Panc1 (cell line): ENCODE data around the gene TBC1D16. TPM values are rescaled to one million over a fixed set of nuclear protein-coding genes. Genes with fewer than 3 reads are reported as not detected.

ENCODE experiments used
- ATAC-seq: fragments of 200-7000 bp; cut with Tn5 transposase; 2 replicates; pipeline ENCODE4 v1.9.1; 2020; ENCODE audit warnings: mild to moderate bottlenecking, moderate library complexity
- BruUV-seq: library from RNA; stranded (reverse); fragments of 400-500 nt; replicated peaks from 2 replicates; lab custom pipeline; 2021; lab: Mats Ljungman, UMichigan
- CTCF ChIA-PET: fragments of 300-600 bp; sonication (Branson Sonifier 250); formaldehyde crosslinking; loops from one replicate; lab custom pipeline; 2022; ENCODE audit warnings: antibody characterized with exemption; lab: Charles Lee
- POLR2A ChIA-PET: fragments of 300-600 bp; sonication (Branson Sonifier 250); formaldehyde crosslinking; loops from one replicate; lab custom pipeline; 2022; ENCODE audit warnings: antibody characterized with exemption; lab: Charles Lee
- DNase-seq: peaks from one replicate; pipeline ENCODE4 v3.0.0-alpha.2; 2010; ENCODE audit warnings: low read depth, low spot score
- H3K27ac ChIP-seq: 2 replicates; pipeline ENCODE4 v1.5.1; 2011; ENCODE audit warnings: mild to moderate bottlenecking, low read length, inconsistent platforms
- H3K27me3 ChIP-seq: fragments of 200-500 bp; sonication (Bioruptor generic); 2 replicates; pipeline ENCODE4 v1.6.0; 2014; ENCODE audit warnings: low read length, inconsistent platforms; ENCODE audit not compliant: control insufficient read depth, insufficient read depth
- H3K36me3 ChIP-seq: fragments of 200-500 bp; sonication (Bioruptor generic); 2 replicates; pipeline ENCODE4 v1.5.1; 2014; ENCODE audit warnings: inconsistent platforms, mild to moderate bottlenecking, low read length, moderate library complexity; ENCODE audit not compliant: control insufficient read depth, insufficient read depth
- H3K4me1 ChIP-seq: 2 replicates; pipeline ENCODE4 v1.5.1; 2011; ENCODE audit warnings: inconsistent platforms, mild to moderate bottlenecking, low read length, moderate library complexity; ENCODE audit not compliant: control insufficient read depth, insufficient read depth
- H3K4me3 ChIP-seq, 2 experiments: 2 replicates each; pipeline ENCODE4 v1.5.1; 2011 to 2012; ENCODE audit warnings: low read depth in 2 of 2, low read length in 2 of 2, mild to moderate bottlenecking in 2 of 2, inconsistent platforms in 1 of 2, moderate library complexity in 1 of 2
- H3K9me3 ChIP-seq: fragments of 200-500 bp; sonication (Bioruptor generic); 2 replicates; pipeline ENCODE4 v1.5.1; 2014; ENCODE audit warnings: low read depth, mild to moderate bottlenecking, inconsistent platforms, low read length, moderate library complexity; ENCODE audit not compliant: control insufficient read depth, insufficient read depth
- POLR2AphosphoS5 ChIP-seq: IDR thresholded peaks from 2 replicates; pipeline ENCODE4 v1.6.1; 2012; ENCODE audit warnings: mild to moderate bottlenecking, low read depth, low read length, moderate library complexity
- SIN3A ChIP-seq: IDR thresholded peaks from 2 replicates; pipeline ENCODE4 v1.6.1; 2012; ENCODE audit warnings: low read depth, mild to moderate bottlenecking, low read length, moderate library complexity, borderline replicate concordance; ENCODE audit not compliant: insufficient read depth
- TCF7L2 ChIP-seq: IDR thresholded peaks from 2 replicates; pipeline ENCODE4 v1.6.1; 2011; ENCODE audit warnings: mild to moderate bottlenecking, low read depth, low read length, inconsistent platforms
- in situ Hi-C: cut with HindIII; loops from 2 replicates; pipeline ENCODE4 v1.10.0; 2016; ENCODE audit warnings: low sequenced_read_pairs, low pct_unique_long_range_greater_than_20kb
- intact Hi-C: fragments of 100-400 bp; cut with micrococcal nuclease; formaldehyde crosslinking; loops from one replicate; pipeline ENCODE4 v1.10.0; 2022; ENCODE audit not compliant: unreplicated experiment
- total RNA-seq: library from RNA; stranded (reverse); gene quantifications from one replicate; pipeline ENCODE4 v1.2.1, GENCODE V29; 2021; ENCODE audit not compliant: unreplicated experiment
- TF ChIP-seq, protein P1 (sequence below): fragments of 450-650 bp; IDR thresholded peaks from 2 replicates; pipeline ENCODE4 v1.5.1; 2017; ENCODE audit warnings: mild to moderate bottlenecking
- TF ChIP-seq, protein P2 (sequence below), 2 experiments: IDR thresholded peaks; 2 replicates each; pipeline ENCODE4 v1.6.1; 2011 to 2012; ENCODE audit warnings: low read depth in 2 of 2, control low read depth in 1 of 2, low read length in 1 of 2, mild to moderate bottlenecking in 1 of 2, moderate library complexity in 1 of 2; ENCODE audit not compliant: insufficient read depth in 1 of 2

TBC1D16 gene
- total RNA-seq, 1 experiment from 2014 or later: 41.6 TPM

DNA sequence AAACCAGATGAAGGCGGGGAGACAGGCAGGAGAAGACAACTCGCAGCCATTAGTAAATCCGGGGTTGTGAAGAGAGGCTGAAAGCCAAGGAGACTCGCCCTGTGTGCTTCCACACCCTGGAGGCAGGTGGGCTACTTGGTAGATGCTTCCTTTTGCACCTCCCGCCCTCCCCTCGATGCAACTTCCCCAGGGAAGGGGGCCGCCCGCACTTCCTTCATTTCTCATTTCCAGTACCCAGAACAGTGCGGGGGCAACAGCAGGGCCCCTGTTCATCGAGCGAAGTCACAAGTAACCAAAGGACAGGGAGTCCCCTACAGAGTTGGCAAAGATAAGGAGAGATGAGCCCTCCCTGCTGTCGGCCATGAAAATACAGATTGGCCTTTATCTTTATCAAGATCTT is 25.7 kb upstream of the TBC1D16 start:
- ATAC-seq (no peak), DNase-seq (no peak)
- H3K27ac ChIP-seq: no peak overlapping the region
- no peak overlapping the region for H3K4me3 ChIP-seq
- POLR2A ChIA-PET: no interaction called here
- no peaks in the 10 kb centered on the region for H3K27me3 ChIP-seq
- no TSS peak for BruUV-seq
- intact Hi-C loops (no loop called here), in situ Hi-C loops (no loop called here)
- H3K4me1 ChIP-seq: peaks cover 16% of the 10 kb centered on the region
- CTCF ChIA-PET: no interaction called here
- no peaks in the 10 kb centered on the region for H3K9me3 ChIP-seq
- TF ChIP-seq, protein P1, sequence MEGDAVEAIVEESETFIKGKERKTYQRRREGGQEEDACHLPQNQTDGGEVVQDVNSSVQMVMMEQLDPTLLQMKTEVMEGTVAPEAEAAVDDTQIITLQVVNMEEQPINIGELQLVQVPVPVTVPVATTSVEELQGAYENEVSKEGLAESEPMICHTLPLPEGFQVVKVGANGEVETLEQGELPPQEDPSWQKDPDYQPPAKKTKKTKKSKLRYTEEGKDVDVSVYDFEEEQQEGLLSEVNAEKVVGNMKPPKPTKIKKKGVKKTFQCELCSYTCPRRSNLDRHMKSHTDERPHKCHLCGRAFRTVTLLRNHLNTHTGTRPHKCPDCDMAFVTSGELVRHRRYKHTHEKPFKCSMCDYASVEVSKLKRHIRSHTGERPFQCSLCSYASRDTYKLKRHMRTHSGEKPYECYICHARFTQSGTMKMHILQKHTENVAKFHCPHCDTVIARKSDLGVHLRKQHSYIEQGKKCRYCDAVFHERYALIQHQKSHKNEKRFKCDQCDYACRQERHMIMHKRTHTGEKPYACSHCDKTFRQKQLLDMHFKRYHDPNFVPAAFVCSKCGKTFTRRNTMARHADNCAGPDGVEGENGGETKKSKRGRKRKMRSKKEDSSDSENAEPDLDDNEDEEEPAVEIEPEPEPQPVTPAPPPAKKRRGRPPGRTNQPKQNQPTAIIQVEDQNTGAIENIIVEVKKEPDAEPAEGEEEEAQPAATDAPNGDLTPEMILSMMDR: no peak
- TF ChIP-seq POLR2AphosphoS5: no peak
- TF ChIP-seq, protein P2, sequence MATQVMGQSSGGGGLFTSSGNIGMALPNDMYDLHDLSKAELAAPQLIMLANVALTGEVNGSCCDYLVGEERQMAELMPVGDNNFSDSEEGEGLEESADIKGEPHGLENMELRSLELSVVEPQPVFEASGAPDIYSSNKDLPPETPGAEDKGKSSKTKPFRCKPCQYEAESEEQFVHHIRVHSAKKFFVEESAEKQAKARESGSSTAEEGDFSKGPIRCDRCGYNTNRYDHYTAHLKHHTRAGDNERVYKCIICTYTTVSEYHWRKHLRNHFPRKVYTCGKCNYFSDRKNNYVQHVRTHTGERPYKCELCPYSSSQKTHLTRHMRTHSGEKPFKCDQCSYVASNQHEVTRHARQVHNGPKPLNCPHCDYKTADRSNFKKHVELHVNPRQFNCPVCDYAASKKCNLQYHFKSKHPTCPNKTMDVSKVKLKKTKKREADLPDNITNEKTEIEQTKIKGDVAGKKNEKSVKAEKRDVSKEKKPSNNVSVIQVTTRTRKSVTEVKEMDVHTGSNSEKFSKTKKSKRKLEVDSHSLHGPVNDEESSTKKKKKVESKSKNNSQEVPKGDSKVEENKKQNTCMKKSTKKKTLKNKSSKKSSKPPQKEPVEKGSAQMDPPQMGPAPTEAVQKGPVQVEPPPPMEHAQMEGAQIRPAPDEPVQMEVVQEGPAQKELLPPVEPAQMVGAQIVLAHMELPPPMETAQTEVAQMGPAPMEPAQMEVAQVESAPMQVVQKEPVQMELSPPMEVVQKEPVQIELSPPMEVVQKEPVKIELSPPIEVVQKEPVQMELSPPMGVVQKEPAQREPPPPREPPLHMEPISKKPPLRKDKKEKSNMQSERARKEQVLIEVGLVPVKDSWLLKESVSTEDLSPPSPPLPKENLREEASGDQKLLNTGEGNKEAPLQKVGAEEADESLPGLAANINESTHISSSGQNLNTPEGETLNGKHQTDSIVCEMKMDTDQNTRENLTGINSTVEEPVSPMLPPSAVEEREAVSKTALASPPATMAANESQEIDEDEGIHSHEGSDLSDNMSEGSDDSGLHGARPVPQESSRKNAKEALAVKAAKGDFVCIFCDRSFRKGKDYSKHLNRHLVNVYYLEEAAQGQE (IDR thresholded peaks at IDR 0.05; ENCODE audit: insufficient read depth in 1 of 2, low read depth in 2 of 2, low read length in 1 of 2): no peak
- no peak for TF ChIP-seq TCF7L2
- TF ChIP-seq SIN3A: no peak
- no peaks in the 10 kb centered on the region for H3K36me3 ChIP-seq

DNA sequence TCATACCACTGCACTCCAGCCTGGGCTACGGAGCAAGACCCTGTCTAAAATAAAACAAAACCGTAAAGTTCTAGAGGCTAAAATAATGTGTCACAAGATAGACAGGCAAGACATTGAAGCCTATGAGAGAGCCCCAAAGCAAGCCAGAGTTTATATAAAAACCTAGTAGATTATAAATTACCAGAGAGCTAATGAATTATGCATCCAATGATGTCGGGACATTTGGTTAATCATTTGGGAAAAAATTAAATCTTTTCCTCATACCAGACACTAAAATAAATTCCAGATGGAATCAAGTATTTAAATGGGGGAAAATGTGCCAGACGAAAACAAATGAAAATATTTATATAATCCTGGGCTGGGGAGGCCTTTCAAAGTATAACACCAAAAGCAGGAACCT is 25.0 kb upstream of the TBC1D16 start:
- in situ Hi-C loops (no loop called here), intact Hi-C loops (no loop called here)
- ChIA-PET POLR2A (no interaction called here), CTCF (no interaction called here)
- no peak for TF ChIP-seq POLR2AphosphoS5
- TF ChIP-seq, protein P2 (IDR thresholded peaks at IDR 0.05; ENCODE audit: insufficient read depth in 1 of 2, low read depth in 2 of 2, low read length in 1 of 2): no peak
- ATAC-seq: no peak
- H3K9me3 ChIP-seq: no peaks in the 10 kb centered on the region
- peaks cover 10% of the 10 kb centered on the region for H3K4me1 ChIP-seq
- BruUV-seq: TSS peak; percentile 67
- no peak for DNase-seq
- no peak overlapping the region for H3K4me3 ChIP-seq
- no peak overlapping the region for H3K27ac ChIP-seq
- H3K36me3 ChIP-seq: no peaks in the 10 kb centered on the region
- no peaks in the 10 kb centered on the region for H3K27me3 ChIP-seq
